Measurements from ENCODE around the gene EIF3L. TPM values are rescaled to one million over a fixed set of nuclear protein-coding genes. Genes with fewer than 3 reads are reported as not detected.

EIF3L gene
- total RNA-seq, 6 donors from 2014 or later = 130 to 418 (median 248) TPM

- 80 to 85% methylated on average over 5 of the region's 5 CpGs for WGBS, 2 donors
These were observed 44.4 kb downstream of the EIF3L start for GRCh38 chr22:37893583-37893983.

GRCh38 chr22:37894939-37895670 is 45.9 kb downstream of the EIF3L start:
- Histone ChIP-seq H3K9me3 (no peaks in the 10 kb centered on the region), H3K4me3 (no peak overlapping the region), H3K36me3 (peaks cover 0 to 10% (median 3%) of the 10 kb centered on the region in 4 donors), H3K4me1 (peaks cover 46 to 65% (median 57%) of the 10 kb centered on the region in 4 donors), H3K27ac (peak overlapping the region in 3 of 4 donors; percentile 54 to 80 (median 76)), H3K27me3 (no peaks in the 10 kb centered on the region)
- DNase-seq (peak in 1 of 2 donors; percentile 65), ATAC-seq (ENCODE audit: low FRiP score in 2 of 2) (no peak)
- TF ChIP-seq POLR2AphosphoS5 (IDR thresholded peaks at IDR 0.05) (no peak), CTCF (IDR thresholded peaks at IDR 0.05) (no peak), EP300 (IDR thresholded peaks at IDR 0.05) (no peak), POLR2A (IDR thresholded peaks at IDR 0.05) (no peak)
- 48 to 59% methylated on average over 8 of the region's 8 CpGs for WGBS, 2 donors

More at GRCh38 chr22:37893583-37893983, 44.4 kb downstream of the EIF3L start:
- H3K27me3 ChIP-seq = no peaks in the 10 kb centered on the region
- DNase-seq (peak in 1 of 2 donors; percentile 71), ATAC-seq (ENCODE audit: low FRiP score in 2 of 2) (peak; percentile 14 to 58)
- H3K27ac ChIP-seq = peak overlapping the region in 3 of 4 donors; percentile 44 to 65 (median 65)
- H3K9me3 ChIP-seq = no peaks in the 10 kb centered on the region
- H3K4me3 ChIP-seq = no peak overlapping the region
- peaks cover 46 to 62% (median 52%) of the 10 kb centered on the region in 4 donors for H3K4me1 ChIP-seq
- peaks cover 6 to 25% (median 16%) of the 10 kb centered on the region in 4 donors for H3K36me3 ChIP-seq
- no peak for TF ChIP-seq POLR2AphosphoS5 (IDR thresholded peaks at IDR 0.05)
- TF ChIP-seq CTCF (IDR thresholded peaks at IDR 0.05) = no peak
- no peak for TF ChIP-seq POLR2A (IDR thresholded peaks at IDR 0.05)
- no peak for TF ChIP-seq EP300 (IDR thresholded peaks at IDR 0.05)

- H3K9me3 ChIP-seq = no peaks in the 10 kb centered on the region
- H3K4me1 ChIP-seq = peaks cover 53 to 70% (median 61%) of the 10 kb centered on the region in 4 donors
- 25 to 26% methylated on average over 5 of the region's 5 CpGs for WGBS, 2 donors
- H3K36me3 ChIP-seq = no peaks in the 10 kb centered on the region
- no peak overlapping the region for H3K4me3 ChIP-seq
- peak in 1 of 2 donors; percentile 31 for ATAC-seq (ENCODE audit: low FRiP score in 2 of 2)
- peak in 1 of 2 donors; percentile 58 for DNase-seq
- TF ChIP-seq EP300 (IDR thresholded peaks at IDR 0.05) (no peak), CTCF (IDR thresholded peaks at IDR 0.05) (no peak), POLR2AphosphoS5 (IDR thresholded peaks at IDR 0.05) (peak in 1 of 2 donors; percentile 82), POLR2A (IDR thresholded peaks at IDR 0.05) (no peak)
- H3K27me3 ChIP-seq = no peaks in the 10 kb centered on the region
- peak overlapping the region; percentile 40 to 80 (median 65) for H3K27ac ChIP-seq
These were observed 47.0 kb downstream of the EIF3L start for GRCh38 chr22:37896181-37896592.

GRCh38 chr22:37896939-37897338 is 47.7 kb downstream of the EIF3L start:
- Histone ChIP-seq H3K9me3 (no peaks in the 10 kb centered on the region), H3K27ac (peak overlapping the region; percentile 40 to 80 (median 65)), H3K4me3 (no peak overlapping the region), H3K4me1 (peaks cover 56 to 70% (median 64%) of the 10 kb centered on the region in 4 donors), H3K27me3 (no peaks in the 10 kb centered on the region), H3K36me3 (no peaks in the 10 kb centered on the region)
- DNase-seq (no peak), ATAC-seq (ENCODE audit: low FRiP score in 2 of 2) (no peak)
- TF ChIP-seq POLR2A (IDR thresholded peaks at IDR 0.05) (no peak), POLR2AphosphoS5 (IDR thresholded peaks at IDR 0.05) (no peak), CTCF (IDR thresholded peaks at IDR 0.05) (no peak)
- 76 to 77% methylated on average over 3 of the region's 3 CpGs for WGBS, 2 donors
